Panc1 (cell line): ENCODE measurements around the gene PROM1. TPM values are rescaled to one million over a fixed set of nuclear protein-coding genes. Genes with fewer than 3 reads are reported as not detected.
A peak's percentile ranks its signal among the peaks of the same experiment; 100 is the strongest.

Experiments
- ATAC-seq: fragments of 200-7000 bp; cut with Tn5 transposase; 2 replicates; pipeline ENCODE4 v1.9.1; 2020; ENCODE audit warnings: mild to moderate bottlenecking, moderate library complexity
- BruUV-seq: library from RNA; stranded (reverse); fragments of 400-500 nt; replicated peaks from 2 replicates; lab custom pipeline; 2021; lab: Mats Ljungman, UMichigan
- CTCF ChIA-PET: fragments of 300-600 bp; sonication (Branson Sonifier 250); formaldehyde crosslinking; loops from one replicate; lab custom pipeline; 2022; ENCODE audit warnings: antibody characterized with exemption; lab: Charles Lee
- POLR2A ChIA-PET: fragments of 300-600 bp; sonication (Branson Sonifier 250); formaldehyde crosslinking; loops from one replicate; lab custom pipeline; 2022; ENCODE audit warnings: antibody characterized with exemption; lab: Charles Lee
- DNase-seq: peaks from one replicate; pipeline ENCODE4 v3.0.0-alpha.2; 2010; ENCODE audit warnings: low read depth, low spot score
- H3K27ac ChIP-seq: 2 replicates; pipeline ENCODE4 v1.5.1; 2011; ENCODE audit warnings: mild to moderate bottlenecking, low read length, inconsistent platforms
- H3K27me3 ChIP-seq: fragments of 200-500 bp; sonication (Bioruptor generic); 2 replicates; pipeline ENCODE4 v1.6.0; 2014; ENCODE audit warnings: low read length, inconsistent platforms; ENCODE audit not compliant: control insufficient read depth, insufficient read depth
- H3K36me3 ChIP-seq: fragments of 200-500 bp; sonication (Bioruptor generic); 2 replicates; pipeline ENCODE4 v1.5.1; 2014; ENCODE audit warnings: inconsistent platforms, mild to moderate bottlenecking, low read length, moderate library complexity; ENCODE audit not compliant: control insufficient read depth, insufficient read depth
- H3K4me1 ChIP-seq: 2 replicates; pipeline ENCODE4 v1.5.1; 2011; ENCODE audit warnings: inconsistent platforms, mild to moderate bottlenecking, low read length, moderate library complexity; ENCODE audit not compliant: control insufficient read depth, insufficient read depth
- H3K4me3 ChIP-seq, 2 experiments: 2 replicates each; pipeline ENCODE4 v1.5.1; 2011 to 2012; ENCODE audit warnings: low read depth in 2 of 2, low read length in 2 of 2, mild to moderate bottlenecking in 2 of 2, inconsistent platforms in 1 of 2, moderate library complexity in 1 of 2
- H3K9me3 ChIP-seq: fragments of 200-500 bp; sonication (Bioruptor generic); 2 replicates; pipeline ENCODE4 v1.5.1; 2014; ENCODE audit warnings: low read depth, mild to moderate bottlenecking, inconsistent platforms, low read length, moderate library complexity; ENCODE audit not compliant: control insufficient read depth, insufficient read depth
- CTCF ChIP-seq: fragments of 450-650 bp; IDR thresholded peaks from 2 replicates; pipeline ENCODE4 v1.5.1; 2017; ENCODE audit warnings: mild to moderate bottlenecking
- POLR2AphosphoS5 ChIP-seq: IDR thresholded peaks from 2 replicates; pipeline ENCODE4 v1.6.1; 2012; ENCODE audit warnings: mild to moderate bottlenecking, low read depth, low read length, moderate library complexity
- REST ChIP-seq, 2 experiments: IDR thresholded peaks; 2 replicates each; pipeline ENCODE4 v1.6.1; 2011 to 2012; ENCODE audit warnings: low read depth in 2 of 2, control low read depth in 1 of 2, low read length in 1 of 2, mild to moderate bottlenecking in 1 of 2, moderate library complexity in 1 of 2; ENCODE audit not compliant: insufficient read depth in 1 of 2
- SIN3A ChIP-seq: IDR thresholded peaks from 2 replicates; pipeline ENCODE4 v1.6.1; 2012; ENCODE audit warnings: low read depth, mild to moderate bottlenecking, low read length, moderate library complexity, borderline replicate concordance; ENCODE audit not compliant: insufficient read depth
- TCF7L2 ChIP-seq: IDR thresholded peaks from 2 replicates; pipeline ENCODE4 v1.6.1; 2011; ENCODE audit warnings: mild to moderate bottlenecking, low read depth, low read length, inconsistent platforms
- in situ Hi-C: cut with HindIII; loops from 2 replicates; pipeline ENCODE4 v1.10.0; 2016; ENCODE audit warnings: low sequenced_read_pairs, low pct_unique_long_range_greater_than_20kb
- intact Hi-C: fragments of 100-400 bp; cut with micrococcal nuclease; formaldehyde crosslinking; loops from one replicate; pipeline ENCODE4 v1.10.0; 2022; ENCODE audit not compliant: unreplicated experiment
- total RNA-seq: library from RNA; stranded (reverse); gene quantifications from one replicate; pipeline ENCODE4 v1.2.1, GENCODE V29; 2021; ENCODE audit not compliant: unreplicated experiment

Gene PROM1
- total RNA-seq, 1 experiment from 2014 or later = 0.18 TPM

- TF ChIP-seq TCF7L2 = no peak
- TF ChIP-seq CTCF = no peak
- TF ChIP-seq SIN3A = no peak
- ATAC-seq = no peak
- no peak overlapping the region for H3K27ac ChIP-seq
- peaks cover 21% of the 10 kb centered on the region for H3K27me3 ChIP-seq
- H3K36me3 ChIP-seq = no peaks in the 10 kb centered on the region
- H3K4me1 ChIP-seq = no peaks in the 10 kb centered on the region
- DNase-seq = no peak
- ChIA-PET CTCF (no interaction called here), POLR2A (no interaction called here)
- intact Hi-C loops (no loop called here), in situ Hi-C loops (no loop called here)
- H3K4me3 ChIP-seq = no peak overlapping the region
- no peaks in the 10 kb centered on the region for H3K9me3 ChIP-seq
- BruUV-seq = no TSS peak
These were observed 2.0 kb upstream of the PROM1 start for GRCh38 chr4:16085822-16086221.

GRCh38 chr4:16082426-16083240 is 1.2 kb downstream of the PROM1 start:
- no peaks in the 10 kb centered on the region for H3K36me3 ChIP-seq
- no peak for DNase-seq
- ChIA-PET CTCF (no interaction called here), POLR2A (no interaction called here)
- ATAC-seq = peak; percentile 55; the same call in 1 of the 2 replicates
- H3K4me3 ChIP-seq = peak overlapping the region; percentile 12 to 31
- no peaks in the 10 kb centered on the region for H3K4me1 ChIP-seq
- H3K9me3 ChIP-seq = no peaks in the 10 kb centered on the region
- intact Hi-C loops = no loop called here
- in situ Hi-C loops = no loop called here
- no peak overlapping the region for H3K27ac ChIP-seq
- TF ChIP-seq SIN3A = no peak
- no peak for TF ChIP-seq TCF7L2
- TF ChIP-seq CTCF = no peak
- no peak for TF ChIP-seq REST (IDR thresholded peaks at IDR 0.05; ENCODE audit: insufficient read depth in 1 of 2, low read depth in 2 of 2, low read length in 1 of 2)
- TF ChIP-seq POLR2AphosphoS5 = no peak
- no TSS peak for BruUV-seq
- H3K27me3 ChIP-seq = peaks cover 15% of the 10 kb centered on the region
